SU-DHL-6 (cell line): ENCODE results near the gene SPECC1.

Source experiments
- CTCF ChIP-seq: fragments of 200-600 bp; sonication (generic); IDR thresholded peaks from one replicate; pipeline ENCODE4 v1.5.1; 2017; ENCODE audit warnings: antibody characterized with exemption, mild to moderate bottlenecking, low read length, moderate library complexity; ENCODE audit not compliant: insufficient read depth, poor library complexity, severe bottlenecking
- EZH2phosphoT487 ChIP-seq: fragments of 200-600 bp; sonication (generic), shearing (Covaris generic); conservative IDR thresholded peaks from 2 replicates; pipeline ENCODE4 v1.6.1; 2018; ENCODE audit warnings: mild to moderate bottlenecking, antibody characterized with exemption, low read length, moderate library complexity, mixed read lengths

- TF ChIP-seq CTCF, result no peak
- no peak for TF ChIP-seq EZH2phosphoT487
These were observed 33.9 kb downstream of the SPECC1 start for GRCh38 chr17:20043021-20043420.
